ENCODE results near the gene CHSY1.

DNA sequence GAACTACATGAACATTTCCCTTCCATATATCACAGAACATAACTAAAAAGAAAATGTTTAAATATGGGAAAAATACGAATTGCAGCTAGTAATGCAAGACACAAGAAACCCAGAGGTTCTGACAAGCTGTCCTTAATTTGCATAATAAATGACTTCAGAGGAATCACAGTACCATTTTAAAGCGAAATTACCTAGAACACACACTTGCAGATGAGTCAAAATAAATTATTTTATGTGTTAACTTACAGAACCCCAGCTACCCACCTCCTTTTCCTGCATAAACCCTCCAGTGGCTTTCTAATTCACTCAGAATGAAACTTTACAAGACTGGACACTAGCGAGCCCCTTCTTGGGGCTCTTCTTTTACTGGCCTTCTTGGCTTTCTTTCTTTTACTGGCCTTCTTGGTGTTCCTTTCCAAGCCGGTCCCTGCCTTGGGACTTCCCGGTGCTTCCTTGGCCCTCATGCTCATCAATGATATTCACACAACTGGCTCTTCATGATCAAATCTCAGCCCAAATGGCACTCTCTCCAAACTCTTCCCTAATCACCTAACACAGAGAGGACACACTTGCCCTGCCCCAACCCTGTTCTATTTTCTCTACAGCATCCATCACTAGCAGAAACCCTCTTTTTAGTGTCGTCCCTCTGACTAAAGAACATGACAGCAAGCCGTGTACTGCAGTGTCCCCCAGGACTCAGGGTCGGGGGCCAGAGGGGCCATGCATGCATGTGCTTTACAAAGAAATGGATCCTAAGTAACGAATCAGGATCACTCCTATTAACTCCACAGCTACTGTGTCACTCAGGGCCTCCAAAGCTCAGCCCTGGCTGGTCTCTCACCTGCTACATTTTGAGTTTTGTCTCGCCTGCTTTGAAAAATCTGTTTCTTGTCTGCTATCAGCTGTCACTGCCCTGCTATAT, 4.8 kb downstream of the CHSY1 start:
- TF ChIP-seq, protein P1, sequence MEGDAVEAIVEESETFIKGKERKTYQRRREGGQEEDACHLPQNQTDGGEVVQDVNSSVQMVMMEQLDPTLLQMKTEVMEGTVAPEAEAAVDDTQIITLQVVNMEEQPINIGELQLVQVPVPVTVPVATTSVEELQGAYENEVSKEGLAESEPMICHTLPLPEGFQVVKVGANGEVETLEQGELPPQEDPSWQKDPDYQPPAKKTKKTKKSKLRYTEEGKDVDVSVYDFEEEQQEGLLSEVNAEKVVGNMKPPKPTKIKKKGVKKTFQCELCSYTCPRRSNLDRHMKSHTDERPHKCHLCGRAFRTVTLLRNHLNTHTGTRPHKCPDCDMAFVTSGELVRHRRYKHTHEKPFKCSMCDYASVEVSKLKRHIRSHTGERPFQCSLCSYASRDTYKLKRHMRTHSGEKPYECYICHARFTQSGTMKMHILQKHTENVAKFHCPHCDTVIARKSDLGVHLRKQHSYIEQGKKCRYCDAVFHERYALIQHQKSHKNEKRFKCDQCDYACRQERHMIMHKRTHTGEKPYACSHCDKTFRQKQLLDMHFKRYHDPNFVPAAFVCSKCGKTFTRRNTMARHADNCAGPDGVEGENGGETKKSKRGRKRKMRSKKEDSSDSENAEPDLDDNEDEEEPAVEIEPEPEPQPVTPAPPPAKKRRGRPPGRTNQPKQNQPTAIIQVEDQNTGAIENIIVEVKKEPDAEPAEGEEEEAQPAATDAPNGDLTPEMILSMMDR (IDR thresholded peaks at IDR 0.05): no peak
- TF ChIP-seq POLR2A (IDR thresholded peaks at IDR 0.05): no peak
- no peak for TF ChIP-seq POLR2AphosphoS5 (IDR thresholded peaks at IDR 0.05; ENCODE audit: insufficient read depth in 1 of 2, low read depth in 1 of 2)
